Right forelimb (tissue), 1 donor: ENCODE measurements around the gene CCDC136.

Source experiments
- DNase-seq: peaks from one replicate; pipeline ENCODE4 v3.0.0-alpha.2; 2018

CCDC136 gene

DNA sequence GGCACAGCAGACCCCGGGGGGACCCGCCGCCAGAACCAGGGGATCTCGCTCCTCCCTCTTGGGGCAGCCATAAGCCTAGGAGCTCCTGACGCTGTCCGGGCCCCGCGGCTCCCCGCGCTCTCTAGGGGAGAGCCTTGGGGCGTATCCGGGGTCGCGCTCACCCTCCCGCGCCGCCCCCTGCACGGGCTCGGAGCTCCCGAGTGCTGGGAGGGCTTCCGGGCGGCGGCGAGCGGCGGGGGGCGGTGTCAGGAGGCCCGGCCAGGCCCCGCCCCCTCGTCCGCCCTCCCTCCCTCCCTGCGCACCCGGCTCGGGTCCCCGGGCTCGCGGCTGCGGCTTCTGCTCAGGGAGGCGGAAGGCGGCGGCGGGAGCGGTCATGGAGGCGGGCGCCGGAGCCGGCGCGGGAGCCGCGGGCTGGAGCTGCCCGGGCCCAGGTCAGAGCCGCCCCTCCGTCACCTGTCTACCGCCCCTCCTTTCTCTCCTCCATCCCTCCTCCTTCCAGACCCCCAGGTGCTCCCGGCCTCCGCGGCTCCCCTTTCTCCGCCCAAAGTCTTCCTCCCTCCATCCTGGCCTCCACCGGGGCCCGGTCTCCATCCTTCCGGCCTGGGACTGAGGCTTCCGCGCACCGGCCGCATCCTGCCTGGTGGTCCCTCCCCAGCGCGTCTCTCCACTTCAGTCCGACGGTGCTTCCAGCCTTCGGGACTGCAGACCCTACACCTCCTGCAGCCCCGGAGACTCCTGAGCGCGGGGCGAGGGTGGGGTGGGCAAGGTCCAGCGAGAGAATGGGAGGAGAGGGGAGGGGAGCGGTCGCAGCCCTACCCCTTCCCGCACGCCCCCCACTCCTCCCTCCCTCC, at the start of gene CCDC136:
CCDC136 (plus strand) TSS at position 848 of the 851 bp plus-strand sequence. CDS start 444 bp downstream, outside the sequence.
- peak; percentile 74 for DNase-seq

DNA sequence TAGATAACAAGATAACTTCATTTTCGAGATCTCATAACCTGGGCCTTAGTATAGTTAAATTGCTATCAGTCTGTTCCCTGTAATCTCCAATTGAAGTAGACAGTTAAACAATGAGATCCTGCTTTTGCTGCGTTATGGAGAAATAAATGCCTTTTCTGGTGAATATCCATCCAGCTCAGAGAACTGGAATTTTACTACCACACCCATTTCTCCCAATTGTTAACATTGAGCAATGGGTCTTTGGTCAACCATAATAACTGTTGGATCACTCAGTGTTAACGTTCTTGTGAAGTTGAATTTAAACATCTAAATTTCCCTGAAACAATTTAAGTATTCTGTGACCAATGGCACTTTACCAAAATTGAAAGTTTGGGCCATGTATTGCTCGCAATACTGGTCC, 49.6 kb upstream of the CCDC136 start:
- DNase-seq, result no peak

DNA sequence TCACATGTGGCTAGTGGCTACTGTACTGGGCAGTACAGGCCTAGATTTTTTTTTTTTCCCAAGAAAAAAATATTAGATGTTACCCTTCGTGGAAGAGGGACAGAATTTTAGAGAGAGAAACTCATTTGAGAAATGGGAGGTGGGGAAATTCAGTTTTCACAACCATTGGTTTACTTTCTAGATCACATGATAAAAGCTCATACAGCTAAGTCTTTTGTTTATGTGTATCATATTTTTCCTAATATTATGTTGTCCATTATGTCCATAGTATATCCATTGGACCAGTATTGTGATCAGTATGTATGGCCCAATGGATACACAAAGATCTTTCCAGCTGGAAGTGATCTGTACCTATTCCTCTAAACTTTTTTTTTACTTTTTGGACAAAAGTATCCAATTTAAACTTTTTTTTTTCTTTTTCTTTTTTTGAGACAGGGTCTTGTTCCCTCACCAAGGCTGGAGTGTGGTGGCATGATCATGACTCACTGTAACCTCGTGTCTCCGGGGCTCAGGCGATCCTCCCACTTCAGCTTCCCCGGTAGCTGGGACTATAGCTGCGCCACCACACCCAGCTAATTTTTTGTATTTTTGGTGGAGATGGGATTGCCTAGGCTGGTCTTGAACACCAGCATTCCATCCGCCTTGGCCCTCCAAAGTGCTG, 48.5 kb upstream of the CCDC136 start:
- DNase-seq, result no peak

DNA sequence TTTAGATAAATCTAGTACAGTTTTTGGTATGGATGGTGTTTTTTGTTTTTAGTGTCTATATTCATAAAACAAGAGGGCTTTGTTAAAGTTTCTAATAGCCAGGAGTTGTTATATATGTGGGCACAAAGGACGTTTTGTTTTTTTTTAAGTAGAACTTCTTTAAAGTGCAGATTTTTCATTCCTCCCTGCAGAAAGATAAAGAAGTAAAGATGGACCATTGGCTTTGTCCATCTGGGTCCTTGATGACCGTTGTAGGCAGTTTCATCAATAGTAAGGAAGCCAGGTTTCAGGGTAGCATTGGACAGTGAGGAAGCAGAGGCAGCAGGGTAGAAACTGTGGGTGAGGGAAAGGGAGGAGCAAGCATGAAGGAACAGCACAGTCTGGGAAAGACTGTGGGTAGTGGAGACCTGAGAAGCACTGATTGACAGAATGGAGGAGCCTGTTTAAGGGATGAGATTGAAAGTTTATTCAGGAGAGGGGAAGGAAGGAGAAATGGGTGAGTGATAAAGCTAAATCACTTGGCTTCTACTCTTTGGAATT, 47.3 kb upstream of the CCDC136 start:
- DNase-seq, result no peak

DNA sequence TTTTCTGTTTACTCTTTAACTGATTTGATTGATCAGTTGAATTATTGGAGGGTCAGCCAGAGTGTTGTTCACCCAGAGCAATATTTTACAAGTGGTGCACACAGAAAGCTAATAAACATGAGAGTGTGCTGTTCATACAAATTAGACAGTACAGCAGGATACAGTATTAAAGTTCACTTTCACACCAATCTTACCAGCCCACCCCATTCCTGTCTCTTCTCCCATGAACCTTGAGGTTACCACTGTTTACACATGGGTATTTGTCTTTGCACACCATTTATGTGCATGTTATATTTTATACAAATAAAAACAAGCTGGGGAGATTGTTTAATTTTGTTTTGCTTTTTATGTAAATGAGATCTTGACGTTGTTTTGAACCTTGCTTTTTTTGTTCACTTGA, 46.1 kb upstream of the CCDC136 start:
- DNase-seq, result no peak

DNA sequence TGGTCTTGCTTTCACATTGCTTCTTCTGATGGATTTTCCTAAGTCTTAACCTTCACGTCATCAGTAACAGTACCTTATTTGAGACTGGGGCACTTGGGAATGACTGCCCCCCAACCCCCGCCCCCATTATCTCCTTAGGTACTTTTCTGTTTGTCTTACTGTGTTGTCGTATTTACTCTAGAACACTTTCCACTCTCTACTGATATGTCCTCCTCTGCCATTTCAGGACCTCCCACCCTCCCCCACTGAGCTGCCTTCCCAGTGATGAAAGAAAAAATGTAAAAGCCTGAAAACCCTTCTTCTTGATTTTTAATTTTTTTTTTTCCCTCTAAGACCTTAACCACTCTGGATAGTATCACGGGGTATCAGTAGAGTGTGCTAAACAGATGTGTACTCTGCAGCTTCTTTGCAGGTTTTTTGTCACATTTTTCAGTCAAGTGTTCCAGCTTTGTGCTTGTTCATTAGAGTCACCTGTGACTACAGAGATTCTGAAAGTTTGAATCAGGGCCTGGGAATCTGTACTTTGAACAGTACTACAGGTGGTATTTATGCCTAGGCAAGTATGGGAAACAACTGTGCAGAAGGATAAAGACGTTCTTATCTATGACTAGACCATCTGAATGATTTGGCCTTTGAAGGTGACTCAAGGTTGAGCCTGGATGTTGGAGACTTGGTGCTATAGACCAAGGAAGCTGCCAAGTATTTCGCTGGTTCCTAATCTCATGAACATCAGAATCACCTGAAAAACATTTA, 44.3 kb upstream of the CCDC136 start:
- no peak for DNase-seq

DNA sequence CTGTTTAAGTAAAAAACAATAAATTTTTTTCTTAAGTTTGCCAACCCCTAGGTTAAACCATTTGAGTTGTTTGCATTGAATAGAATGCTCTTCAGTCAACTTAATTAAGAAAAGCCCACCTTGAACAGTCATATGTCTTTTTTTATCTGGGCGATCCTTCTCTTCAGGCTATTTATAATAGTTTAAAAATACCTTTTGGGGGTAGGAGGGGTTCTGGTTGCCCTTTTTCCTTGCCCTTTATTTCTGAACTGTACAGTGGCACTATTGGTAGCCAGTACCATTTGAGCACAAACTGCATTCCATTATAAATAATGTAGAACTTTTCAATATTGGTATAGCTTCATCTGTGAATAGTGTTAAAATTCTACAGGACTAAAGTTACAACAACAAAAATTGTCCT, 39.5 kb upstream of the CCDC136 start:
- no peak for DNase-seq

DNA sequence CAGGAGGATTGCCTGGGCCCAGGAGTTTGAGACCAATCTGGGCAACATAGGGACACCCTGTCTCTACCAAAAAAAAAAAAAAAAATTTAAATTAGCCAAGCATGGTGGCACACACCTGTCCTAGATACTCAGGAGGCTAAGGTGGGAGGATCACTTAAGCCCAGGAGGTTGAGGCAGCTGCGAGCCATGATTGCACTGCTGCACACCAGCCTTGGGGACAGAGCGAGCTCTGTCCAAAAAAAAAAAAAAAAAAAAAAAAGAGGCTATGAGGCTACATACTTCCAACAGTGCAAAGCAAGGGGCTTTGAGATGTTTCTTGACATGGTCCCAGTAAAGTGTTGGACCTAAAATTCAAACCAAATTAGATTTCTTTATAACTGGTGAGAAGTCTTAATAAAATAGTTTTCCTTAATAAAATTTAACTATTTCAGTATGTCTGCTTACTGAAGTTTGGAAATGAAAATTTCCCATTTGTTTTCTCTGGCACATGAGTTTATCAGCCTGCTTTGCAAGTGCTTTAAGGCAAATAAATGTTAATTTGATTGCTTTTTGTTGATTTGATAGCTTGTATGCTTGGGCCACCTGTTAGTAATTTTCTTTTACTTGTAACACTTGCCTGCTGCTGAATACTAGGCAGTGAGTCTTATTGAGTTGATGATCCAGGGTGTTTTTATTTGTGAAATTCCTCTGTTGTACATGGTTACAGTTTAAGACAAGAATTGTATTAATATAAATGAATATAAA, 36.5 kb upstream of the CCDC136 start:
- no peak for DNase-seq

DNA sequence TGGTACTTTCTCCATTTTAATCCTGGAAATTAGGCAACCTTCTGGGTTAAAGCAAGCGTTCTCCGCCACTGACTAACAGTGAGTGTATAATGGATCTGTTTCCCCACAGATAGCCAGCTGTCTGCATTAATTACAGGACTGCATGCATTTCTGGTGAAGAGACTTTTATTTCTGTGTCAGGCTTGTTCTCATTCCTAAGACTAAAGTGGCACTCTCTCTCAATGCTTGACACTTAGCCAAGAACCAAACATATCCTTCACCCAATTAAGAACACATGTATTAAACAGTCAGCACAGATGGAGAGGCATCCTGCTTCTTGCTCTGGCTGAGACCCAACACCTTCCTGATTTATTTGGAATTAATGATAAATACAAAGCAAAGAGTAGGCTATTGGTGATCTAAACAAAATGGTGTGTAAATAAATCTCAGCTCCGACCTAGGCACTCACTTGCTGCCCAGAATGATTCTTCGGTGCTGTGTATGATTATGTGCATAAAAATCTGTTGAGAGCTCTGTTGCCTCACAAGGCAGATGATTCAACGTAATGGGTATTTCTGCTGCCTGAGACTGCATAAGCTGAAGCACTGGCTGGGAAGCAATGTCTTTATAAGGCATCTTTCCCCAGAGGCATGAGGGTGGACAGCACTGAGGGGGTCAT, 35.8 kb upstream of the CCDC136 start:
- DNase-seq, result no peak

DNA sequence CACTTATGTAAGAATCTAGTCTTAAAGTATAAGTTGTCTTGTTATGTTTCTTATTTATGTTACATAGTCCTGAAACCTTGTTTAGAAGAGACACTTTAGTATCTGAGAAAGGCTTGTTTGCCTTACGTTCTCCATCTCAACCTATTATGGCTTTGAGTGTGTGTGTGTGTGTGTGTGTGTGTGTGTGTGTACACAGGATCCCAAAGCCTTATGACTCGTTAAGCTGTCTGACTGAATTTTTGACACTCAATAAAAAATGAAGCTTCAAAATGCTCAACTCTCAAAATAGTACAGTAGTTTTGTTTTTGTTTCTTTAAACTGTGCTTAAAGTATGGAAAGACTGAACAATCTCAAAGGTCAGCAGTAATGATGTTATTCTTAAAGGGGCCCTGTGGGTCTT, 34.6 kb upstream of the CCDC136 start:
- DNase-seq, result no peak

DNA sequence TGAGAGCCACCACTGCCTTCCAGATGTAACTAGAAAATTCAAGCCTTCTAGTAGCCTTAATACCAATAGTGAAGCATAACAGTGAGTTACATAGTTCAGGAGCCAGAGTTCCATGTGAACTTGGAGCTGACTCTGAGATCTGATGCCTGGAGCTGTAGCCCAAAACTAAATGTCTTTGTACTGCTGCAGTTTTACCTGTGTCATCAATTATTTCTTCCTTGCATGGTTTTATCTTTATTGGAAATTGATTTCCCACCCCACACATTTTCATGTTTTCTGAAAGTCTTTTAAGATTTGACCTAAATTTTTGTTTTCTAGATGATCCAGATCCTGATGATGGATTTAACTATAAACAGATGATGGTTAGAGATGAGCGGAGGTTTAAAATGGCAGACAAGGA, 33.2 kb upstream of the CCDC136 start:
- no peak for DNase-seq

DNA sequence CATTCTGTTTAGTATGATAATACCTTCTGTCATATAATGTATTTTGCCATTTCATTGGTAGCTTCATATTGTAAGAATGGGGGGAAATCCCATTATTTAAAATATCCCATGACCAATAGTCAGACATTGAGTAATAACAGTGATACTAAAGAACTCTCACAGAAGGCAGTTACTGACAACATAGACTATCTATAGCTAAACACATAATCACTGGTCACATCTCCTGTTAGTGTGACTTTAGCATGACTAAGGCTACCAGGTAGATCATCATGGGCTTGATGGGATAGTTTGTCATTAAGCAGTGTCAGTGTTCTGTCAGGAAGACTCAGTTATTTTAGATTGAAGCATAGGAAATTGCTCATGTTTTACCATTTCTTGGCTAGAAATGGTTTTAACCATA, 32.5 kb upstream of the CCDC136 start:
- no peak for DNase-seq

DNA sequence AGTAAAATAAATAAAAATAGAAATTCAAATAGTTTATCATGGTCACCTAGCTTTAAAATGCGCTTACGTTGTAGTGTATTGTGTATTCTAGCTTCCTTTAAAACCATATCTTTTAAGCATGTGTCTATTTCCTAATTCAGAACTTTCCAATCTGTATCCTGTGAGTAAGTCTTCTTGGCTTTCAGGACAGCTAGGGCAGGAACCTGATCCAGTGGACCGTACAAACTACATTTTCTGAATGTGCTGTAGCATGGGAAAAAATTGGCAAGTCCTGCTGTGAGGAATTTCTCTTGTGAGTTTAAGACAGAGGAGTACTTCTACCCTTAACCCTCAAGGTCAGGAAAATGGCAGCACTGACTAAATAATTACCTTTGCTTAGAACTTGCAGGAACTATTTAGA, 28.2 kb upstream of the CCDC136 start:
- DNase-seq, result no peak

DNA sequence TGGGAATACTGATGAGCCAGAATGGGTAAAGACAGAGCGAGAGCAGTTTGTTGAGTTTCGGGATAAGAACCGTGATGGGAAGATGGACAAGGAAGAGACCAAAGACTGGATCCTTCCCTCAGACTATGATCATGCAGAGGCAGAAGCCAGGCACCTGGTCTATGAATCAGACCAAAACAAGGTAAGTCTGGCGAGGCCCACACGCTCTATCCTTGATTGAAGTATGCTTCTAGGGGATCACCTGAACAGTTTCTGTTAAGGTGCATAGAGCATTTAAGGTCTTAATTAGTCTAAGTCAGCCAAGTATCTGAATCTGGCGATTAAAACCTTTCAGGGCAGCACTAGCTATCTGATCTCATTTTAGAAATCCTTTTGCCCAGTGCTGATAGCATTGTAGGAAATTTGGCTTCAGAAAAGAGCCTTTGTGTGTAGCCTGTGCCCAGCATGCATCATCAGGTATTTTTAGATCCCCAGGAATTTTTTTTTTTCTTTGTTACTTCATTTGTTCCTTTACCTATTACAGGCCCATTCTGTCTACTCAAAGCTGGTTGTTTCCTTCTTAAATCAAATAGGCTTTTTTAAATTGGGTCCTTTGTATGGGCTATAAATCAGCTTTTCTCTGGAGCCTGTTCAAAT, 24.2 kb upstream of the CCDC136 start:
- no peak for DNase-seq

DNA sequence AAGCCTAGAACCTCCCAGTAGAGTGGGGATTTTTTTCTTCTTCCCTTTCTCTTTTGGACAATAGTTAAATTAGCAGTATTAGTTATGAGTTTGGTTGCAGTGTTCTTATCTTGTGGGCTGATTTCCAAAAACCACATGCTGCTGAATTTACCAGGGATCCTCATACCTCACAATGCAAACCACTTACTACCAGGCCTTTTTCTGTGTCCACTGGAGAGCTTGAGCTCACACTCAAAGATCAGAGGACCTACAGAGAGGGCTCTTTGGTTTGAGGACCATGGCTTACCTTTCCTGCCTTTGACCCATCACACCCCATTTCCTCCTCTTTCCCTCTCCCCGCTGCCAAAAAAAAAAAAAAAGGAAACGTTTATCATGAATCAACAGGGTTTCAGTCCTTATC, 21.5 kb upstream of the CCDC136 start:
- no peak for DNase-seq

DNA sequence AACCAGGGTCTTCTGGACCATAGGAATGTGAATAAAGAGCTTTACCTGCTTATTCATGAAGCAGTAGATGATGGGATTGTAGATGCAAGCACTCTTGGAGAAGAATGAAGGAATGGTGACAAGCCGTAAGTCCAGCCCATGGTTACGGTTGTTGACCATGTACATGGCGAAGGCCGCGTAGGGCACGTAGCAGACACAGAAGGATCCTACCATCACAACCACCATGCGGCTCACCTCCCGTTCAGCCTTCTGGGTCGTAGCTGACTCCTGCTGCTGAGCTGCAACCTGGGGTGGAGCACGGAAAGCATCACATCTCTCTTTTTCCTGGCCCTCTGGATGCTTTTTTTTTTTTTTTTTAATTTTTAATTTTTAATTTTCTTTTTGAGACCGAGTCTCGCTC, 18.2 kb upstream of the CCDC136 start:
- no peak for DNase-seq

DNA sequence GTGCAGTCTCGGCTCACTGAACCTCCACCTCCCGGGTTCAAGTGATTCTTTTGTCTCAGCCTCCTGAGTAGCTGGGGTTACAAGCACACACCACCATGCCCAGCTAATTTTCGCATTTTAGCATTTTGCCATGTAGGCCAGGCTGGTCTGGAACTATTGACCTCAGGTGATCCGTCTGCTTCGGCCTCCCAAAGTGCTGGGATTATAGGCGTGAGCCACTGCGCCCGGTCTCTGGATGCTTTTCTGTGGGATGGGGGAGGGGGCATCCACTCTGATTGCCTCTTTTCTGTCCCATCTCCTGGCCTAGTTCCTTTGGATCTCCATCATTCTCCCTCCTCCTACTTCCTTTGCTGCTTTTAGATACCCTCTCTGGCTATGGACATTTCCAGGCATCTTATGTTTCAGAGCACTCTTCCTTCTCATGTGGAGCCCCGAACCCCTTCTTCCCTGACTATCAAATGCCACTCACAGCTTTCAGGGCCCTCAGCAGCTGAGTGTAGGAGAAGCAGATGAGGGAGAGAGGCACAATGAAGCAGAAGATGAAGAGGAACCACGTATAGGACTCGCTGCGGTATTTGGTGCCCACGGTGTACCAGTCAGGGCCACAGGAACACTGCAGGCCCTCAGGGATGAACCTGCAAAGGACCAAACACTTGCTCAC, 17.6 kb upstream of the CCDC136 start:
- no peak for DNase-seq

DNA sequence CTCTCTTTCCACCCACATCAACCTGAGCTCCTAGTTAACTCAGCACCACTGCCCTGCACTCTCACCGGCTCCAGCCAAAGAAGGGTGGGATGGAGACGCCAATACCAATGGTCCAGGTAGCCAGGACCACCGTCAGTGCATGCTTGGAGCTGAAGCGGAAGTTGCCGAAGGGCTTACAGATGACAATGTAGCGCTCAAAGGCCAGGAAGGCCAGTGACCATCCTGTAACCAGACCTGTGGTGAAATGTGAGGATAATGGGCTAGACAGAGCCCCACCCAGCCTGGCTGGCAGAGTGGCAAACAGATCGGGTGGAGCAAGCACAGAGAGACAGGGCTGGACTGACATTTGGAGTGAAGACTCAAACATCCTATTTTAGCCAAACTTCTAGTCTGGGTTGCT, 16.8 kb upstream of the CCDC136 start:
- no peak for DNase-seq

DNA sequence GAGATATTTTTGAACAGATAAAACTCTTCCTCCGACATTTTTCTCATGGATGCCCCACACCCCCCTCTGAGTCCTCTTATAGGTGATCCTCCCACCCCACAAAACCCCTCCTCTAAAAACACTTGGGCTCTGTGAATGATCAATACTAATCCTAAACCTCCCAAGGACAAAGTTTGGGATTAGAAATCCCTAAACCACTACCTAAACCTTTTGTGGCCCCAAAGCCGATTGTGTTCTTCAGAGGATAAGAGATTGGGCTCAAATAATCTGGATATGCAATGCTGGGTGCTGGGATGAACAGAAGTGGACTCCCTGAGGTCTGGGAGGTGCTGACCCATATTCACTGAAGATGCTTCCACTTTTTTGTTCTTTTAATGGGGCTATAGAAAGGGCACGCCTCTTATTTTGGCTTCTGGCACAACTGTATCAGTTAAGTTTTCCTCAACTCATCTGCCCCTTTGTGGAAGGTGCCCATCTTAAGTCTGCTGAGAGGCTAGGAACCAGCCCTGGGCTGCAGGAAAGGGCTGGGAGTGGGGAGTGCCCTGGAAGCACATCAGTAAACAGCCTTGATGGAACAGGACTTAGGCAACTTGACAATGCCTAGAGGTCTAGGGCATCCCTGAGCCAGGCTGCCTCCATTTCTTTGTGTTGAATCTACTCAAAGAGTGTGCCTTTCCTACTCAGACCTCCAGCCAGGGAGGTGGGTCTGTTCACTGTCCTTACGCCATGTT, 15.9 kb upstream of the CCDC136 start, which contains the start of gene OPN1SW:
OPN1SW (minus strand) TSS at position 51 of the 731 bp plus-strand sequence; CDS start at position 38, 13 bp downstream.
- no peak for DNase-seq
